IPS-18c (cell line): Measurements from ENCODE around the gene PDGFA.

Experiments
- H3K4me3 ChIP-seq: 2 replicates; pipeline ENCODE4 v1.7.0; 2013; ENCODE audit warnings: low read depth, mild to moderate bottlenecking, low read length, moderate library complexity; ENCODE audit not compliant: insufficient read depth
- H3K9me3 ChIP-seq: one replicate; pipeline ENCODE4 v1.6.1; 2013; ENCODE audit warnings: mild to moderate bottlenecking, low read length, moderate library complexity; ENCODE audit not compliant: control insufficient read depth, insufficient read depth

The PDGFA gene

DNA sequence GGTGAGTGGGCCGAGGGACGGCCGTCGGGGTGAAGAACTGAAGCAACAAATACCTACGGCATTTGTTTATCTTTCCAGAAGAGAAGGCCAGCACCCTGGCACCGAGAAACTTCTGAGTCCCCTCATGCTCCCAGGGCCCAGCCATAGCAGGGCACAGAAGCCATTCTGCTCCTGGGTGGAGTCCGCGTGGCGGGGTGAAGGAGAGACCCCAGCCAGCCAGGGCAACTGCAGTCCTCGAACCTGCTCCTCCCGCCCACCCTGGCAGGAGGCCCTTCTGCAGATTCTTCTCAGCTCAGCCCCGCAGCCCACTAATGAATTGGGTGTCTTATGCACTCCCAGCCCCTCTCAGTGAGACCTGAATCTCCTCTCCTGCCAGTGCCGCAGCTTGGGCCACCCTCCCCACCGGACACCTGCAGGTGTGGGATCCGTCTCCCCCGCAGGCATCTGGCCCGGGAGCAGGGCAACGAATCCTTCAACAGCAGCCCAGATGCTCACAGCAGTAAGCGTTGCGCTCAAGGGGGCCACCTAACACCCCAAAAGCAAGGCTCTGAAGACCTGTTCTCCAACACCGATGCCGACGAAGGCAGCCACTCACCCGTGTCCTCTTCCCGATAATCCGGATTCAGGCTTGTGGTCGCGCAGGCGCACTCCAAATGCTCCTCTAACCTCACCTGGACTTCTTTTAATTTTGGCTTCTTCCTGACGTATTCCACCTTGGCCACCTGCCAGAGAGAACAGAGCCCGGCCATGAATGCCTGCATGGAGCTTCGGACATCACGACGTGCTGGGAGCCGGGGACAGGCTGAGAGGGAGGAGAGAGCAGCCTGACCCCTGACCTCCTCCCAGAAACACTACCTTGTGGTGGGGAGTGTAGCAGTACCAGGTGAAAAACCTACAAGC is 18.9 kb downstream of the PDGFA start:
- H3K4me3 ChIP-seq = no peak overlapping the region
- H3K9me3 ChIP-seq = no peaks in the 10 kb centered on the region

DNA sequence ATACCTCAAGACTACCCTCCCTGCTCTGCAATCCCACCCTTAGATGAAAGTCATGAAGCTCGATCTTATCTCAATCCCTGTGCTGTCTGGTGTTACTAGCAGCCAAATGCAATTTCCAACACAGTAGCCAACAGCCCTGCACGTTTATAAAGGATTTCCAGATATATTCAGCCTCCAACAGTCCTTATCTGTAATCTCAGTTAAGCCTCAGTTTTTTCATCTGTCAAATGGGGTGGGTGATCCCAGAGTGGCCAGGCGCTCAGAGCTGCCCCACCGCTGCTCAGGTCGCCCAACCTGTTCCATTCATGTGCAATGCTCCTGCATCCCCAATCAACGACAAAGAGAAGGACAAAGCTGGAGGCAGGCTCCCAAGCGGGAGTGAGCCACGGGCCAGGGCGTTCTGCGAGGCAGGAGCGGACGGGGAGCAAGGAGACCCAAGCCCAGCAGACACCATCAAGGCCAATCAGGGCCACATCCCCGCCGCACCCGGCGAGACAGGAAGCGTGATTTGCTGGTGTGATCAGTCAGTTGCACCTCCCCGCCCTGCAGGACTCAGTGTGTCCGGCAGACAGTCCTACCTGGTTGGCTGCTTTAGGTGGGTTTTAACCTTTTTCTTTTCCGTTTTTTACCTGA is 19.7 kb downstream of the PDGFA start:
- Histone ChIP-seq H3K4me3 (no peak overlapping the region), H3K9me3 (no peaks in the 10 kb centered on the region)

DNA sequence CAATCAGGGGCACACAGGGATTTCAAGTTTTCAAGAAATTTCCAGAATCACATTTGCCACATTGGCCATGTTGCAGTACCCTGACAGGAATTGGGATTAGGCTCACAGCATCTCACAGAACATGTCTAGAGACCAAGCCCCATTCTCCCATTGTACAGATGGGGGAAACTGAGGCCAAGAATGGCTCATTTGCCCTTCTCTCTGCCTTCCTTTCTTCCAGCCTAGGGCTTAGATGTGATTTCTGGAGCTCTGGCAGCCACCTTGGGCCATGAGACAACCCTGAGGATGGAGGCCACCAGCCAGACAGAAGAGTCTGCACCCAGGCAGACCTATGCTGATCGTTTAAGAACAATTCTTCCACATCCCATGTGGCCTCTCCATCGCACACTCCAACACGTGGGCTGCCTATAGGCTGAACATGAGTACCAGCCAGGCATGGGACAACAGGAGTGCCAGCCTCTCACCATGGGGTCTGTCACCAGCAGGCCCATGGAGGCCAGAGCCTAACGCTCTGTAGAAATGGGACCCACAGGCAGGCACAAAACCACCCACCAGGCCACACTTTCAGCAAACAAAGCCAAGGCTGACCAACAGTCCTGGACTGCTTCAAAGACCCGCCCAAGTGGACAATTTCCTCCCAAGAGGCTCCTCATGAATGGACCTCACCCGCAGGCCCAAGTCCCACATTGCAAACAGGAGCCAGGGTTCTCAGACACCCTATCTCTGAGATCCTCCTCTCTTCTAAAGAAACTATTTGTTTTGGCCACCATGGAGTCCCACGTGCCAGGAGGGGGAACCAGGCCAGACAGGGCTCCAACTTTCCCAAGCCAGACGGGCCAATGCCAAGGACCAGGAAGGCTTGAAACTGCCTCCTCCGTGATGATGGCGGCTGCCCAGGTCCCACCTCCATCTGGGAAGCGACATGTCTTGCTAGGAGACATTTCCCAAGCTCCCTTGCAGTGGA is 20.7 kb downstream of the PDGFA start:
- Histone ChIP-seq H3K9me3 (no peaks in the 10 kb centered on the region), H3K4me3 (no peak overlapping the region)

DNA sequence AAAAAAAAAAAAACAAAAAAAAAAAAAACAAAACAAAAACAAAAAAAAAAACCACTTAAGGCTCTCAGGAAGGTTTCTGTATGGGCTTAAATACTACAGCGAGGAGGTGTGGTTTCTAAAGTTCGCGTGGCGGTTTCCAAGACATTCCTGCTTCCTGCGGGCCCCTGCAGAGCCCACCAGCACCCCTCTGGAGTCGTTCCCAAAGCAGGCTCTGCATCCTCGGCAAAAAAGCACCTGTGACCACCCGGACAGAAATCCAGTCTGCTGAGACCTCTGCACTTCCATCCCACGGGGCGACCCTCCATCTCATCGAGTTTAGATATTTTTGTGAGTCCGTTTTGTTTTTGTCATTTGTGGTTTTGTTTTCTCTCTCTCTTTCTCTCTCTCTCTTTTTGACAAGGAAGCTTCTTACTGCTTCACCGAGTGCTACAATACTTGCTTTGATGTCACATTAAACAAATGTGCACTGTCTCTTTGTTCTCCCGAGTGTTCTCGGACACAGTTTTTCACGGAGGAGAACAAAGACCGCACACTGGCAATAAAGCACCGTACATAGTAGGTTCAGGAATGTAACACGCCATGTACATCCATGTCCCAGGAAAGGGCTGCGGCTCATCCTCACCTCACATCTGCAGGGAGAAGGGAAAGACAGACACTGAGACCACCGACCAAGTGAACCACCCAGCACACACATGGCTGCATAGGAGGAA is 21.5 kb downstream of the PDGFA start:
- no peaks in the 10 kb centered on the region for H3K9me3 ChIP-seq
- H3K4me3 ChIP-seq = no peak overlapping the region

DNA sequence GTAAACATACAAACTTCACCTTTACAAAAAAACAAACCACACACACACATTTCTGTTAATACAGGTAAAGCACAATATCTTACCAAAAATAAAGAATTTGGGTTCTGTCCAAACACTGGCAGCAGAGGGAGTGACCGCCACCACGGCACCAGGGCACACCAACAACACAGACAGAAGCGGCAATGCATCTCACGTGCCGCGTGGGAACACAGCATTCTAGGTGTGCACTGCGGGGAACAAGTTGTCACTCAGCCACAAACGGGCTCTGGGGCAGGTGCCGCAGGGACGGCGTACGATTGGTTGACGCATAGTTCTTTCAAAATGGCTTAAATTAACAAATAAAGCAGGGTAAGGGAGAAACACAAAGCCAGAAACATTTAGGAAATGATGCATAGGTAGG is 22.3 kb downstream of the PDGFA start:
- Histone ChIP-seq H3K4me3 (no peak overlapping the region), H3K9me3 (no peaks in the 10 kb centered on the region)

DNA sequence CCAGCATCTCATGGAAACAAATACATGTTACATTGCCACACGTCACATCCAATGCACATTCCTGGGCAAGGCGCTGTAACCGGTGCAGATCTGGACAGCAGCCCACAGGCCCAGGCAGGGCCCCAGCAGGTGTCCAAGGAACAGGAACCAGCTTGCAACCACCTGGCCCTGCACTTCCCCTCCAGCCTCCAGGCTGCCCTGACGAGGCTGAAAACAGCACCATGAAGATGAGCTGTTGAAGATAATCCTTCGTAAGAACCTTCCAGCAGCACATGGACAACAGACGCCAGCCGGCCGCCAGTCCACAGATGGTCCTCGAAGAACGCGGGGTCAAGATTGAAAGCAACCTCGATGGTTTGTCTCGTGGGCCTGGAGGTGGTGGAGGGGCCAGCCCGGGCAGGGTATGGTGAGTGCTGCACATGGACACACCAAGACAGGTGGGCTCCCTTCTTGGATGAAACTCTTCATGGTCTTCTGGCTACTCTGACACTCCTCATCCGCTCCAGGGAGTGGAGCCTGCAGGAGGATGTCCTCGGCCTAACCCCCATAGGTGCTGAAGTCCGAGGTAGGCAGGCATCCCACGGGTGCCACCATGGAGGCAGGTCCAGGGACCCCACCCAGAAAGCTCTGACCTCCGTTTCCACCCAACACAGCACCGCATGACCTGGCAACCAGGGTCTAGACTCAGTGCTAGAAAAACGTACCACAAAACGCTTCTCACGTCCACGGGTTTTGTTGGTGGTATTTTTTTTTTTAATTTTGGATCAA is 22.9 kb downstream of the PDGFA start:
- Histone ChIP-seq H3K9me3 (no peaks in the 10 kb centered on the region), H3K4me3 (no peak overlapping the region)

DNA sequence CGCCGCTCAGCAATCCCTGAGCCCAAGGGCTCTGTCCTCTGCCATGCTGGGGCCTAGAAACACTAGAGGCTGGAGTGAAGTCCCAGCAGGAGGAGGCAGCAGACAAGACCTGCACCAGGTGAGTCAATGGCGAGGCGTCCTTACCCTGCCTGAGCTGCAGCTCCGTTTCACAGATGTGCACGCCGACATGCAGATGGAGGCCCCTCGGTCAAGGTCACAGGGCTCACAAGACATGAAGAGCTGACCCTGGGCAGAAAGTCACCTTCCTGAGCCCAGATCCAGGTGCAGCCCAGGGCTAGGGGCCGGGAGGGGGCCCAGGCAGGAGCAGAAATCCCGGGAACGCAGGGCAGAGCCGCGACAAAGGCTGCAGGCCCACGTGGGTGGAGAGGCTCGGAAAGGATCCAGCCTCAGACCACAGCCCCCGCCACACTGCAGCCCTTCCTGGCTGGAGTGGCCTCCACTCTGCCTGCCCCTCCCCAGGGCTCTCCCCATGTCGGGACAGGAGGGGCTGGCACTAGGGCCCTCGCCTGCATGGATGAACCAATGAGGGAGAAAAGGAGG is 23.8 kb downstream of the PDGFA start:
- no peaks in the 10 kb centered on the region for H3K9me3 ChIP-seq
- no peak overlapping the region for H3K4me3 ChIP-seq

DNA sequence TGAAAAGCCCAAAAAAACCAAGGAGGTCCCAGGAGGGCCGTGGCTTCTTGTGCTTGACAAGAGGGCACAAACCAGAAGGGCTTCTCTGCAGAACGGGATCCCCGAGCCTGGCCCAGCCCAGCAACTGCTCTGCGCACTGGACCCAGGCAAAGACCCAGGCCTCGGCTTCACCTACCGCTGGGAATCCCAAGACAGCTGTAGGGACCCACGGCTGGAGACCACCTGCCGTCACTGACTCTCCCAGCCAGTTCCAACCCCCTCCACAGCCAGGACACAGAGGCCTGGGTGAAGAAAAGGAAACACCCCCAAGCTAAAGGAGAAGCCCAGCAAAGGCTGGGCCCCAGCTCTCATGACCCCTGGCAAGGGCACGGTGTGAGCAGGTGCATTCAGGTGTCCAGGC is 24.3 kb downstream of the PDGFA start:
- H3K4me3 ChIP-seq = no peak overlapping the region
- H3K9me3 ChIP-seq = no peaks in the 10 kb centered on the region

DNA sequence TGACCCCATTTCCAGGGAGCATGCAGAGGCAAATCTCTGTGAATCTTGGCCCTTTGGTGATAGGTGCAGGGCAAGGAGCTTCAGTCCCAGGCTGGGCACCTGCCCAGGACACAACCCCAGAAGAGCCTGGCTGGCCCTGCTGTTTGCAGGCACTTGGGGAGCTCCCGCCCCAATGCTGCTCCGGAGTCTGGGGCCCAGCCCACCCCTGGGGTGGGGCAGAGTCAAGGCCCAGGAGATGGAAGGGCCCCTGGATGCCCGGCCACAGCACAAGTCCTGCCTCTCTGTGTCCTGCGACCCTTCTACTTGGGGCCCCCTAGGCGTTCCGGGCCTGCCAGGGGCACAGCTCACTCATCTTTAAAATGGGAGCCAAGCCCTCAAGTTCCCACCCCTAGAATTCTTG is 24.7 kb downstream of the PDGFA start:
- Histone ChIP-seq H3K4me3 (no peak overlapping the region), H3K9me3 (no peaks in the 10 kb centered on the region)

DNA sequence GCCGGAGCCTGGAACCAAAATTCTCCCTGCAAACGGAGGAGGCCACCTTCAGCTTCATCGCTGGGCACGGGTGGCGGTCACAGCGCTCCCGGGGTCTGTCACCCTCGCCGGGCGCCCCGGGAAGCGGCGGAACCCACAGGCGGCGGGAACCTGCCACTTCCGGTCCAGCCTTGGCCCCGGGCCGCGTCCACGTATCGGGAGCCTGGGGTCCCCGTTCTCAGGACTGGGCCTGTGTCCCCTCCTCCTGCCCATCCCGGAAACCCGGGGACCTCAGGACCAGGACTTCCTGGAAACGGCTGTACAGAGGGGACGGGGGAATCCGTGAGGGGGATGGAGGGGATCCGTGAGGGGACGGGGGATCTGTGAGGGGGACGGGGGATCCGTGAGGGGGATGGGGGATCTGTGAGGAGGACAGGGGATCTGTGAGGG is 25.4 kb downstream of the PDGFA start:
- no peaks in the 10 kb centered on the region for H3K9me3 ChIP-seq
- H3K4me3 ChIP-seq = no peak overlapping the region

DNA sequence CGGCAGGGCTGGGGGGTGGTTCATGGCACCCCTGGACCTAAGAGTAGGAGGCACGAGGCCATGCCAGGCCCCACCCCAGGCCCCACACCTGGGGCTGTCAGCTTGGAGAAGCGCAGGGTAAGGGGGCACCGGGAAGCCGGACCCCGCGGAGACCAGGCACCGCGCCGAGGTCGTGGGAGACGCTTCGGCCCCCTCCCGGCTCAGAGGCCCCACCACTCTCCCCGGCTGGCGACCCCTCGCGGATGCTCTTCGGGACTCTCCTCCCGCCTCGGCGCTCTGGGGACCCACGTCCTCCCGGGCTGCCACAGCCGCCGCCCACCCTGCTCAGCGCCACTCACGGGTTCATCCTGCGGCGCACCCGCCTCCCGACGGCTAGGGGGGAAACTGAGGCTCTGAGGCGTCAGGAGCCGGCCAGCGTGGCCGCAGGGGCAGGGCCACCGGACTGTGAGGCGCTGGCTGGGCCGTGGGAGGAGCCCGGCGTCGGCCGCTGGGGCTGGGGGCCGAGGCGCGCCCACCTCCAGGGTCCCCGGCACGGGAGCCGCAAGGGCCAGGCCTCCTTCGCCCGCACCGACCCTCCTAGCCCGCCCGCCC is 25.9 kb downstream of the PDGFA start:
- Histone ChIP-seq H3K9me3 (no peaks in the 10 kb centered on the region), H3K4me3 (no peak overlapping the region)

DNA sequence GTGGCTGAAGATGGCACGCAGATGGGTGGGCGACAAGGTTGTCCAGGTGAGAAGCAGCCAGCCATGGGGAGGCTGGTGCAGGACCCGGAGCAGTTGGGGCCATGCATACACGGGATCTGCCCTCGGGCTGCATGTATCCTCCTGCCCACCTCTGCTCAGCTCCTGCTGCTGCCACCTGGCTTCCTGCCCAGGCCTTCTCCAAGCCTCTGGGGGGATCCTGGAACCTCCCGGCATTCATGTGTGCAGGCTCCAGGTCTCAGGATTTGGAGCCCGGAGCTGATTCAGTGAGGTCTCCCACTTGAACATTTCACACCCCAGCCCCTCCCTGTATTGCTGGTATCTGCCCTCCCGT is 27.0 kb downstream of the PDGFA start:
- H3K9me3 ChIP-seq = no peaks in the 10 kb centered on the region
- H3K4me3 ChIP-seq = no peak overlapping the region

DNA sequence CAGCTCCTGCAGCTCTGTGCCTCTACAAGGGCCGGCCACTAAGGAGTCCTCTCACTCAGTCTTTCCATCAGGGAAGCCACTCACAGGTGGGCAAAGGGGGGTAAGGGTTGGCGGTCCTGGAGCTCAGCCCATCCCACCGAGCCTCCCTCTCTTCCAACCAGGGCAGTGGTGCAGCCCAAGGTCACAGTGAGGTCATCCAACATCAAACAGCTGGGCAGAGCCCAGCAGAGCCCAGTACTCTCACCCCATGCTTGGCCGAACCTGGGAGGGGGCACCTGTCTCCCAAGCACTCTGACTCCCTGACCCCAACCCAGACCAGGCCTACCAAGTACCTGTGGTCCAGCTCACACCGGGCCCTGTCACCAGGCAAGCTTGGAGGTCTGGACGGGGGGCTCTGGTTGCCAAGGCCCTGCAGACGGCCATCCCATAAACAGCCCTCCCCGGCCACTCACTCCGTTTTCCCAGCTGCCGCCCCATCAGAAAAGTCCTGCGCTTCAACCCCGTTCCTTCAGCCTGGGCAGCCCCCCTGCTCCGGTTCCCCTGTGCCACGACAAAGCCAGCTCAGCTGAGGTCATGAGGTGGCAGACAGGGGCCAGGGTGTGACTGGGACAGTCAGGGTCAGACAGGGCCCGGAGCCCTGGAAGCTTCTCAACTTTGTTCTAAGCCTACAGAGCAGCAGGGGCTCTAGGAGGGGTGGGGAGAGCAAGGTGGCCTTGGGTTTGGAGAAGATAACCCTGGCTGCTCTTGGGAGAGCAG is 27.5 kb downstream of the PDGFA start:
- H3K9me3 ChIP-seq = no peaks in the 10 kb centered on the region
- no peak overlapping the region for H3K4me3 ChIP-seq

DNA sequence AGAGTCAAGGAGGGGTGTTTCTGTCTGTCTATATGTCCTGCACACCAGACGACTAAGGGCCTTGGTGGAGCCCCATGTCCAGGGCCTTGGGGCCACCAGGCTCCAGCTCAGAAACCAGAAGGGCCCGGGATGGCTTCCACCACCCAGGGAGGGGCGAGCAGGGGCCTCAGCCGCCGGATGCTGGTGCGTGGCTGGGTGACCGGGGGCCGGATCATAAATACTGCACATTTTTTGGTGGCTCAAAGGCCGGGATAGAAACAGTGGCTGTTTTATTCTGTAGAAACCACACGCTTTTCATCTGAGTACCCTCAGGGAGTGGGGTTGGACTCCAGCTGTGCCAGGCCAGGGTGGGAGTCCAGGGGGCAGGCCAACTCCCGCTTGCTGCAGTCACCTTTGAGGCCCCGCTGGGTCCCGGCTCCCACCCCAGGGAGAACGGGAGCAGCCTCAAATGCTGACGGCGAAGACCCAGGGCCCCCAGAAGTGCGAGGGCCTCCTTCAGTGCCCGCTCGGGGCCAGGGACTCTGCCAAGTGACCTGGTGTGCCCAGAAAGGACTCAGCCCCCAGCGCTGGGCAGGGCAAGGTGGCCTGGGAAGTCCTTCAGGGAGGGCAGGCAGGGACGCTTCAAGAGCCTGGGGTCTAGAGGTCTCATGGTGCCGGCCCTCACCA is 28.2 kb downstream of the PDGFA start:
- Histone ChIP-seq H3K4me3 (no peak overlapping the region), H3K9me3 (no peaks in the 10 kb centered on the region)
